Measurements from ENCODE around the gene CACNA2D4.

The CACNA2D4 gene

GRCh38 chr12:1880876-1881275 lies 37.6 kb downstream of the CACNA2D4 start:
- Histone ChIP-seq H2AK5ac (ENCODE audit: low read length, severe bottlenecking) (no peak overlapping the region), H2BK120ac (ENCODE audit: low read depth, low read length) (no peak overlapping the region), H3K4me2 (ENCODE audit: low read length, poor library complexity, severe bottlenecking) (no peak overlapping the region), H2BK5ac (ENCODE audit: low read depth, low read length, poor library complexity, severe bottlenecking) (no peak overlapping the region), H3K18ac (ENCODE audit: low read depth in 1 of 2, low read length in 2 of 2) (no peak overlapping the region), H3K9ac (ENCODE audit: low read length) (no peak overlapping the region), H3K4me1 (ENCODE audit: control insufficient read depth, insufficient read depth, low read depth, low read length) (peaks cover 1% of the 10 kb centered on the region), H4K8ac (ENCODE audit: low read length) (no peak overlapping the region), H3K4me3 (ENCODE audit: insufficient read depth in 1 of 2, low read depth in 1 of 2, low read length in 2 of 2) (no peak overlapping the region), H3K79me1 (replicated peaks; ENCODE audit: low read length, poor library complexity, severe bottlenecking) (no peaks in the 10 kb centered on the region), H4K91ac (ENCODE audit: low read length) (no peak overlapping the region), H3K27ac (ENCODE audit: low read length, poor library complexity, severe bottlenecking) (no peak overlapping the region), H2AFZ (ENCODE audit: low read depth, low read length) (no peak overlapping the region), H3K36me3 (ENCODE audit: control insufficient read depth in 1 of 2, insufficient read depth in 2 of 2, low read depth in 1 of 2, low read length in 2 of 2) (no peaks in the 10 kb centered on the region), H3K14ac (ENCODE audit: low read length in 2 of 2) (no peak overlapping the region), H3K9me3 (ENCODE audit: control insufficient read depth, low read length) (peaks cover 7% of the 10 kb centered on the region), H3K4ac (ENCODE audit: low read depth in 1 of 2, low read length in 2 of 2) (no peak overlapping the region), H2BK12ac (ENCODE audit: low read length in 2 of 2) (no peak overlapping the region), H2BK15ac (ENCODE audit: low read depth, poor library complexity, severe bottlenecking) (no peak overlapping the region), H3K27me3 (ENCODE audit: control insufficient read depth in 1 of 2, insufficient read depth in 1 of 2, low read length in 2 of 2) (peaks cover 4 to 90% of the 10 kb centered on the region in 2 experiments), H3K23ac (ENCODE audit: low read length in 2 of 2) (no peak overlapping the region)
- no peak for DNase-seq
- 93% methylated on average over 7 of the region's 7 CpGs for WGBS

DNA sequence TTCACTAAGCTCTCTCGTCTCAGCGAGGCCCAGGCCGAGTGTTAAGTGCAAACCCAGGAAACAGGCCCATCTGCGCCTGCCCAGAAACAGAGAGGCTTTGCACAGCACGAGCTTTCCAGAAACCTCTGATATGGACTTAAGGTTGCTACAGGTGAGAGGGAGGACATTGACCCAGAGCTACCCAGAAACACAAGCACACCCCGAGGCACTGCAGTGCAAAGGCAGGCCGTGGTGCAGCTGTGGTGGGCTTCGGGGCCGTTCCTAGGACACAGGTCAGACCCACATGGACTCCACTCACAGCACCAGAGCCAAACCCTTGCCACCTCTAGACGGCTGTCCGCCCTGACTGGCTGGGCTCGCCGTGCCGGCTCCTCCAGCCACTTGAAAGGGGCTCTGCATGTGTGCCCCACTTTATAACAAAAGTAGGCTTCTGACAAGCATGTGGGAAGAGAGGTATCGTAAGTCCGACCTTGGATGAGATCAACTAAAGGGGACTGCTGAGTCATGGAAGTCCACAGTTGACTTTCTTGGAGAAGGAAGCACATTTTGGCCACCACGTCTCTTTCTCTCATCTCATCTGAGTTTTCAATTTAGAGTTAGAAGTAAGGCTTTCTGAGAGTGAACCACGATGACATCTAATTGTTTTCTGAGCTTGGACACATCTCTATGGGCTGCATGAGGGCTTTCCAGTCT lies 38.2 kb downstream of the CACNA2D4 start:
- Histone ChIP-seq H2AFZ (ENCODE audit: low read depth, low read length) (no peak overlapping the region), H4K91ac (ENCODE audit: low read length) (no peak overlapping the region), H2BK5ac (ENCODE audit: low read depth, low read length, poor library complexity, severe bottlenecking) (no peak overlapping the region), H3K27ac (ENCODE audit: low read length, poor library complexity, severe bottlenecking) (no peak overlapping the region), H3K4me2 (ENCODE audit: low read length, poor library complexity, severe bottlenecking) (no peak overlapping the region), H2BK15ac (ENCODE audit: low read depth, poor library complexity, severe bottlenecking) (no peak overlapping the region), H3K14ac (ENCODE audit: low read length in 2 of 2) (no peak overlapping the region), H3K4me3 (ENCODE audit: insufficient read depth in 1 of 2, low read depth in 1 of 2, low read length in 2 of 2) (no peak overlapping the region), H3K4ac (ENCODE audit: low read depth in 1 of 2, low read length in 2 of 2) (no peak overlapping the region), H2BK120ac (ENCODE audit: low read depth, low read length) (no peak overlapping the region), H2BK12ac (ENCODE audit: low read length in 2 of 2) (no peak overlapping the region), H3K4me1 (ENCODE audit: control insufficient read depth, insufficient read depth, low read depth, low read length) (peaks cover 1% of the 10 kb centered on the region), H3K27me3 (ENCODE audit: control insufficient read depth in 1 of 2, insufficient read depth in 1 of 2, low read length in 2 of 2) (peaks cover 6 to 90% of the 10 kb centered on the region in 2 experiments), H4K8ac (ENCODE audit: low read length) (no peak overlapping the region), H3K36me3 (ENCODE audit: control insufficient read depth in 1 of 2, insufficient read depth in 2 of 2, low read depth in 1 of 2, low read length in 2 of 2) (no peaks in the 10 kb centered on the region), H3K9ac (ENCODE audit: low read length) (no peak overlapping the region), H3K23ac (ENCODE audit: low read length in 2 of 2) (no peak overlapping the region), H3K9me3 (ENCODE audit: control insufficient read depth, low read length) (peaks cover 7% of the 10 kb centered on the region), H3K18ac (ENCODE audit: low read depth in 1 of 2, low read length in 2 of 2) (no peak overlapping the region), H2AK5ac (ENCODE audit: low read length, severe bottlenecking) (no peak overlapping the region), H3K79me1 (replicated peaks; ENCODE audit: low read length, poor library complexity, severe bottlenecking) (no peaks in the 10 kb centered on the region)
- DNase-seq, result no peak
- WGBS, result 84% methylated on average over 17 of the region's 18 CpGs

- no peak overlapping the region for H3K4me3 ChIP-seq (ENCODE audit: insufficient read depth in 1 of 2, low read depth in 1 of 2, low read length in 2 of 2)
- H3K9me3 ChIP-seq (ENCODE audit: control insufficient read depth, low read length), result peaks cover 7% of the 10 kb centered on the region
- no peak overlapping the region for H2BK5ac ChIP-seq (ENCODE audit: low read depth, low read length, poor library complexity, severe bottlenecking)
- no peak for DNase-seq
- no peak overlapping the region for H3K23ac ChIP-seq (ENCODE audit: low read length in 2 of 2)
- no peak overlapping the region for H4K8ac ChIP-seq (ENCODE audit: low read length)
- no peak overlapping the region for H2BK15ac ChIP-seq (ENCODE audit: low read depth, poor library complexity, severe bottlenecking)
- H3K18ac ChIP-seq (ENCODE audit: low read depth in 1 of 2, low read length in 2 of 2), result no peak overlapping the region
- H3K4me1 ChIP-seq (ENCODE audit: control insufficient read depth, insufficient read depth, low read depth, low read length), result peaks cover 1% of the 10 kb centered on the region
- H3K9ac ChIP-seq (ENCODE audit: low read length), result no peak overlapping the region
- H2BK12ac ChIP-seq (ENCODE audit: low read length in 2 of 2), result no peak overlapping the region
- peaks cover 12 to 90% of the 10 kb centered on the region in 2 experiments for H3K27me3 ChIP-seq (ENCODE audit: control insufficient read depth in 1 of 2, insufficient read depth in 1 of 2, low read length in 2 of 2)
- WGBS, result 86% methylated on average over 5 of the region's 10 CpGs
- H3K79me1 ChIP-seq (replicated peaks; ENCODE audit: low read length, poor library complexity, severe bottlenecking), result no peaks in the 10 kb centered on the region
- H2AK5ac ChIP-seq (ENCODE audit: low read length, severe bottlenecking), result no peak overlapping the region
- H3K4ac ChIP-seq (ENCODE audit: low read depth in 1 of 2, low read length in 2 of 2), result no peak overlapping the region
- H4K91ac ChIP-seq (ENCODE audit: low read length), result no peak overlapping the region
- no peaks in the 10 kb centered on the region for H3K36me3 ChIP-seq (ENCODE audit: control insufficient read depth in 1 of 2, insufficient read depth in 2 of 2, low read depth in 1 of 2, low read length in 2 of 2)
- H3K14ac ChIP-seq (ENCODE audit: low read length in 2 of 2), result no peak overlapping the region
- H2BK120ac ChIP-seq (ENCODE audit: low read depth, low read length), result no peak overlapping the region
- no peak overlapping the region for H3K27ac ChIP-seq (ENCODE audit: low read length, poor library complexity, severe bottlenecking)
- H3K4me2 ChIP-seq (ENCODE audit: low read length, poor library complexity, severe bottlenecking), result no peak overlapping the region
- no peak overlapping the region for H2AFZ ChIP-seq (ENCODE audit: low read depth, low read length)
These were observed 38.8 kb downstream of the CACNA2D4 start for GRCh38 chr12:1879633-1880032.

DNA sequence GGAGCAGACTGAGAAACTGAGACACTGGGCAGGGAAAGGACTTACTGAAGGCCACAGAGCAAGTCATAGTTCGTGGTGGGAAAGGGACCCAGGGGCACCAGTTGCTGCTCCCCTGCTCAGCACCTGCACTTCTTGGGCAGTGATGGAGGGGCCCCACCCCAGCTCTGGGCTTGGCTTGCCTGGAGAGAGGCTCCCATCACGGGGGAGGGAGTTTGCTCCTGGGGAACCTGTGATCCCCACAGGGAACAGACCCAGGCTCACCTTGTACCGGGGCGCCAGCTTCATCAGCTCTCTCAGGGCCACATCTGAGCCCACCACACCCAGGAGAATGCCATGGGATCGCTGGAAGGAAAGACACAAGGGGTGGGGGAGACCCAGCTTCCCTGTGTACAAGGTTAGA lies 39.8 kb downstream of the CACNA2D4 start:
- H3K14ac ChIP-seq (ENCODE audit: low read length in 2 of 2), result no peak overlapping the region
- no peak overlapping the region for H3K4me2 ChIP-seq (ENCODE audit: low read length, poor library complexity, severe bottlenecking)
- H3K36me3 ChIP-seq (ENCODE audit: control insufficient read depth in 1 of 2, insufficient read depth in 2 of 2, low read depth in 1 of 2, low read length in 2 of 2), result no peaks in the 10 kb centered on the region
- H3K4ac ChIP-seq (ENCODE audit: low read depth in 1 of 2, low read length in 2 of 2), result no peak overlapping the region
- no peak for DNase-seq
- no peak overlapping the region for H4K91ac ChIP-seq (ENCODE audit: low read length)
- H3K27ac ChIP-seq (ENCODE audit: low read length, poor library complexity, severe bottlenecking), result no peak overlapping the region
- no peak overlapping the region for H4K8ac ChIP-seq (ENCODE audit: low read length)
- no peak overlapping the region for H3K18ac ChIP-seq (ENCODE audit: low read depth in 1 of 2, low read length in 2 of 2)
- H3K4me1 ChIP-seq (ENCODE audit: control insufficient read depth, insufficient read depth, low read depth, low read length), result peaks cover 1% of the 10 kb centered on the region
- no peaks in the 10 kb centered on the region for H3K79me1 ChIP-seq (replicated peaks; ENCODE audit: low read length, poor library complexity, severe bottlenecking)
- H3K27me3 ChIP-seq (ENCODE audit: control insufficient read depth in 1 of 2, insufficient read depth in 1 of 2, low read length in 2 of 2), result peaks cover 17 to 90% of the 10 kb centered on the region in 2 experiments
- peaks cover 7% of the 10 kb centered on the region for H3K9me3 ChIP-seq (ENCODE audit: control insufficient read depth, low read length)
- H3K23ac ChIP-seq (ENCODE audit: low read length in 2 of 2), result no peak overlapping the region
- no peak overlapping the region for H2AK5ac ChIP-seq (ENCODE audit: low read length, severe bottlenecking)
- no peak overlapping the region for H3K9ac ChIP-seq (ENCODE audit: low read length)
- H2BK15ac ChIP-seq (ENCODE audit: low read depth, poor library complexity, severe bottlenecking), result no peak overlapping the region
- no peak overlapping the region for H2BK120ac ChIP-seq (ENCODE audit: low read depth, low read length)
- no peak overlapping the region for H2BK12ac ChIP-seq (ENCODE audit: low read length in 2 of 2)
- 77% methylated on average over 5 of the region's 5 CpGs for WGBS
- no peak overlapping the region for H2AFZ ChIP-seq (ENCODE audit: low read depth, low read length)
- no peak overlapping the region for H2BK5ac ChIP-seq (ENCODE audit: low read depth, low read length, poor library complexity, severe bottlenecking)
- no peak overlapping the region for H3K4me3 ChIP-seq (ENCODE audit: insufficient read depth in 1 of 2, low read depth in 1 of 2, low read length in 2 of 2)

Data from mesenchymal stem cell (in vitro differentiated cells and primary cell).